NCI-H1105 (cell line): ENCODE data around the gene PRRT3.
"Not testable (repeated sequence)": the region's sequence is repeated elsewhere in the genome, so short reads cannot be mapped to it uniquely, and the experiment has no call there.

Source experiments
- DNase-seq: peaks from one replicate; lab custom pipeline; 2025; lab: John Stamatoyannopoulos, UW

Gene PRRT3

GRCh38 chr3:9917820-9918219, 34.4 kb downstream of the PRRT3 start:
- no peak for DNase-seq

DNA sequence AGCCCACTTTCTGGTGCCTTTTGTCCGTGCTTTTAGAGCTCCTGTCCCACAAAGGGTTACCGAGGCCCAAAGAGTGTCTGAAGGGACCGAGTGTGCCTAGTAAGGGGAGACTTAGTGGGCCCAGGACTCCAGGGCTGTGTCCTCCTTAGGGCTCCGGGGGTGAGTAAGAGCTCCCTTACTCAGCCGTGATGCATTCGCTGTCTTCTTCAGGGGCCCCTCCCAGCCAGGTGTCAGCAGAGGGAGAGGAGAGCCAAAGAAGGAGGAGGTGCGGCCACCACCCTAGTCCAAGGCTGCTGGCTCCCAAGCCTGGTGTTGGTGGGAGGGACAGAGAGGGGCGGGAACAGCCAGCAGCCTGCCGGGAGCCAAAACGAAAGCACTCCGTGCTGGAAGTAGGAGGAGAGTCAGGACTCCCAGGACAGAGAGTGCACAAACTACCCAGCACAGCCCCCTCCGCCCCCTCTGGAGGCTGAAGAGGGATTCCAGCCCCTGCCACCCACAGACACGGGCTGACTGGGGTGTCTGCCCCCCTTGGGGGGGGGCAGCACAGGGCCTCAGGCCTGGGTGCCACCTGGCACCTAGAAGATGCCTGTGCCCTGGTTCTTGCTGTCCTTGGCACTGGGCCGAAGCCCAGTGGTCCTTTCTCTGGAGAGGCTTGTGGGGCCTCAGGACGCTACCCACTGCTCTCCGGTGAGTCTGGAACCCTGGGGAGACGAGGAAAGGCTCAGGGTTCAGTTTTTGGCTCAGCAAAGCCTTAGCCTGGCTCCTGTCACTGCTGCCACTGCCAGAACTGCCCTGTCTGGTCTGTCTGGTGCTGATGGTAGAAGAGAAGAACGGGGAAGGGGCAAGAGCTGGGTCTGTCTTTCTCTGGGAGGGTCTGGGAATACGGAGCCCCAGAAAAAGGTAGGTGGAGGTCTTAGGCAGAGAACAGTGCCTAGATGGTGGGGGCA, 35.2 kb downstream of the PRRT3 start, which contains the start of gene IL17RC:
Gene IL17RC, plus strand, starts transcription at position 365 of the 947 bp plus-strand sequence. Its CDS starts 218 bp downstream, at position 583.
- peak; percentile 39 for DNase-seq

DNA sequence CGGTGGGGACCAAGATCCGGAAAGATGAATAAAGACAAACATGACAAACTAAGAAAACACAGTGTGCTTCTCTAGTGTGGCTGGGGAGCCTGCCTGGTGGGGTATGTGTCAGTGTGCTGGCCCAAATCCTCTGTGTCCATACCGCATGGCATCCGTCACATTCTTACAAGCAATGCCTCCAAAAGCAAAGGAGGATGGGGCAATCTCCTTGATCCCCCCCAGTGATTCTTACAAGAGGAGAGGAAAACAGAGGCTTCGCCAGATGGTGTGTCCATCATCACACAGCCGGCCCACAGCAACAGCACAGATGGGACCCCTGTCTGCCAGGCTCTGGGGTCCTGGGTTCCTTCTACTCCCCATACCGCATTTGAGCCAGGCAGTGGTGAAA, 35.9 kb downstream of the PRRT3 start:
- DNase-seq: no peak

GRCh38 chr3:9915254-9916141, 36.7 kb downstream of the PRRT3 start:
- DNase-seq: no peak

DNA sequence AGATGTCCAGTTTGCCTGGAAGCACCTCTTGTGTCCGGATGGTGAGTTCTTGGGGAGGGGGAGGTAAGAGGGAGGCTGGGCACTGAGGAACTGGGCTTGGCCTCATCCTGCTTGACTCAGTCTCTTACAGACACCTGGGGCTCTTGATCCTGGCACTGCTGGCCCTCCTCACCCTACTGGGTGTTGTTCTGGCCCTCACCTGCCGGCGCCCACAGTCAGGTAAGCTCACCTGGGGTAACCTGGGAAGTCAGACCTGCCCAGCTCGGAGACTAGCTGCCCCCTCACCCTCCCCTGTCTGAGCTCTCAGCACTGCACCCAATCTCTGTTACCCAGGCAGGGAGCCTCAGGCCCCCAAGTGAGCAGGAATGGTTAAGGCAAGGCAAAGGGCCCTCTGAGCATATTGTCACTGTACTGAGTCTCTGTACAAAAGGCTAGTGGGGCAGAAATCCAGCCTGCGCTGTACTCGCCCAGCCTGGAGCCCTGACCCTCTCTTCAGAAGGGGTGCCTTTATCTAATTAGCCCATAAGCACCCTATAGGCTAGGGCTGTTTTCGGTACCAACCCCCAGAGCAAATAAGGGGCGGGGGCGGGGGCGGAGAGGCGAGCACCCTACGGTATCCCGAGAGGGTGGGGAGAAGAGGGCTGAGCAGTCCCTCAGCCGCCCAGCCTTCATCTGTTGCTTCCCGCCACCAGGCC, 37.5 kb downstream of the PRRT3 start:
- DNase-seq: no peak

DNA sequence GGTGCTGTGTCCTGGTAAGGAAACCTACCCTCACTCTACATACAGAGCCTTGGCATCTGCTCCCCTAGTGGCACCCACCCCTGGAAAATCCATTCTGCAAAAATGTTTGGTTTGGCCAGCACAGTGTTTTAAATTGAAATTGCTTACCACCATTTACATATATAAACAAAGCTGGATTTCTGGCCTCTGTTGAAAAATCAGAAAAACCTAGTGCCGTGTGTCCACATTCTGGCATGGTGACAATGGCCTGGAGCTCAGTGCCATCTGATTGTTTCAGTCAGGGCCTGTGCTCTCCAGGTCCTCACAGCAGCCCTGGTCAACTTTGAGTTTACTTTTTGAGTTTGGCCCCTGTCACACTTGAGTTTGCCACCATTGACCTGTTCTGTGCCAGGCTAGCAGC, 38.2 kb downstream of the PRRT3 start:
- no peak for DNase-seq

GRCh38 chr3:9913601-9914000, 38.6 kb downstream of the PRRT3 start:
- DNase-seq: no peak

- no peak for DNase-seq
Observed at GRCh38 chr3:9912294-9912935, 39.8 kb downstream of the PRRT3 start.

GRCh38 chr3:9911863-9912262, 40.3 kb downstream of the PRRT3 start:
- DNase-seq: no peak

DNA sequence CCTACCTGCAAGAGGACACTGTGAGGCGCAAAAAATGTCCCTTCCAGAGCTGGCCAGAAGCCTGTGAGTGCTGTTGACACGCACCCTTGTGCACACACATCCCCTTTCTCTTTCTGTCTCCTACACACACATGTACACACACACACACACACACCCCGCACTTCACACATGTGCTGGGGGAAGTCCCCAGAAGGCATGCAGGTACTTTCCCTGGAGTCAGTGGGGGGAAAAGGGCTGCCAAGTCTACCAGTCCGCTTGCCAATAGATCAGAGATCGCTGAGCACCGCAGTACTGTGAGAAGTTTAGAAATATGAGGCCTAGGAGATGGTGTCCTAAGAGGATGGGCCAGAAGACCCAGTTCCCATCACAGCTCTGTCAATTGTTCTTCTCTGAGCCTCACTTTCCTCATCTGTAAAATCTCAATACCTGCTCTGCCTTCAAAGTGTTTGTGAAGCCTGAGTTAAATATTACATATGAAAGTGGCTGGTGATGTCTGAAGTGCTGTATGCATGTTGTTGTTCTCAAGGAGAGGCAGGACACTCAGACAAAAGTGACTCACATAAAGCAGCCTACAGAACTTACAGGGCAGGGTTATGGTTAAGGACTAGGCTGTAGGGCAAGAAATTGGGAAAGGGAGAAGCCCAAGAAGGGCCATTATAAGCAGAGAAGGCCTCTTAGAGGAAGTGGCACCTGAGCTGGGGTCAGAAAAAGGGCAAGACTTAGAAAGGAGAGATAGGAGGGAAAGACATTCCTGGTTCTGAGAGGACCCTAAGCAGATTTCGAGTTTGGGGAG, 42.8 kb downstream of the PRRT3 start:
- no peak for DNase-seq

DNA sequence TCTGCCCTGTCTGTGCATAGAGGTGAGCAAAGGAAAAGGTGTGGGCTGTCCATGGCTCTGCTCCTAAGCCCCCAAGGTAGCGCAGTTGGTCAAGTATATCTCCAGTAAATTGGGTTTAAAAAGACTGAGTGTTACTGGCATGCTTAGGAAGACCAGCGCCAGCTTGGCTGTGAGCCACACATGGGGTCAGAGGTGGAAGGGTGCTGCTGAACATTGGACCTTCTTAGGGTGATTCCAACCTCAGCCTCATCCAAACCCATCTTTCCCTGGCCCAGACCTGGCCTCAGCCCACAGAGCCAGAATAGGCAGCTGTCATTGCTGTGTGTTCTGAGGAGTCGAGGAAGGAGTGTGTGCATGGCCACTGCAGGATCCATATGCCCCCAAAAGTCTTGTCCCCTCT, 43.9 kb downstream of the PRRT3 start:
- DNase-seq: no peak

- DNase-seq: no peak
Observed at GRCh38 chr3:9906480-9906879, 45.7 kb downstream of the PRRT3 start.

- no peak for DNase-seq
Observed at GRCh38 chr3:9903904-9904303, 48.3 kb downstream of the PRRT3 start.

GRCh38 chr3:9903238-9903624, 49.0 kb downstream of the PRRT3 start:
- no peak for DNase-seq

DNA sequence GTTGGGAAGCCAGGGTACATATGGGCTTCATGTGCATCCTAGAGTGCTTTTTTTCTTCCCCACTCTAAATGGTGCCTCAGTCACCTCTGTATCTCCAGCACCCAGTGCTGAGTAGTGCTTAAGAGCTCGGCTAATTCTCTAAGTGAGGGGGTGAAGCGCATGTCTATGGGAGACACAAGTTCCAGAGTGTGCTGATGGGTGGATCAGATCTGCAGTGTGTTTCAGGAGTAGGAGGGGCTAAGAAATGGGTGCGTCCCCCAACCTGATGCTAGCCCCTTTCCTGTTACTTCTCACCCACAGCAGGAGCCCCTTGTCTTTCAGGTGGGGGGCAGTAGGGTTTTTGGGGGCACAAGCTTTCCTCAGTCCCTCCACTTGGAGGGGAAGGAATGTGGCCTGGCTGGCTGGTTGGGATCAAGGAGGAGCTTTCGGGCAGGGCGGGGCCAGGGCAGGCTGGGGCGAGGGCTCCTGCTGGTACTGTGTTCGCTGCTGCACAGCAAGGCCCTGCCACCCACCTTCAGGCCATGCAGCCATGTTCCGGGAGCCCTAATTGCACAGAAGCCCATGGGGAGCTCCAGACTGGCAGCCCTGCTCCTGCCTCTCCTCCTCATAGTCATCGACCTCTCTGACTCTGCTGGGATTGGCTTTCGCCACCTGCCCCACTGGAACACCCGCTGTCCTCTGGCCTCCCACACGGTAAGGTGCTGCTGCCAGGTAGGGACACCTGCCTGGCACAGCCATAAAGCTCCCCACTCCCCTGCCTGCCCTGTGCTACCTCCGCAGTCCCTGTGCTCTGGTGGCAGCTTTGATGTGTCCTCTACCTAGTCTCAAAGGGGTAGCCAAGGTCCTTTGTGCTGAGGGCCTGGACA, 49.6 kb downstream of the PRRT3 start, which contains the start of gene IL17RE:
Gene IL17RE, plus strand, starts transcription at position 477 of the 866 bp plus-strand sequence. Its CDS starts 85 bp downstream, at position 562.
- no peak for DNase-seq

- no peak for DNase-seq
Observed at GRCh38 chr3:9901967-9902366, 50.2 kb downstream of the PRRT3 start.

DNA sequence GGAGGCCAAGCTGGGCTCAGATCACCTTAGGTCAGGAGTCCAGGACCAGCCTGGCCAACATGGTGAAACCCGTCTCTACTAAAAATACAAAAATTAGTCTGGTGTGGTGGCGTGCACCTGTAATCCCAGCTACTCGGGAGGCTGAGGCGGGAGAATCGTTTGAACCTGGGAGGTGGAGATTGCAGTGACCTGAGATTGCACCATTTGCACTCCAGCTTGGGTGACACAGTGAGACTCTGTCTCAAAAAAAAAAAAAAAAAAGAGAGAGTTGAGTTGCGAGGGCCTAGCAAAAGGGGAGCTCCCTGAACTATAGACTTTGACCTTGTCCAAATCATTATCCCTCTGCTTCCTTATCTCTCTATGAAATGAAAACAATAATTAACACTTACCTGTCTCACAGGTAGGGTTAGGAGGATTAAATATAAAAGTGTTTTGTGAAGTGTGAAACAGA, 51.2 kb downstream of the PRRT3 start:
- DNase-seq: not testable (repeated sequence)

GRCh38 chr3:9899289-9899791, 52.9 kb downstream of the PRRT3 start:
- DNase-seq: no peak

DNA sequence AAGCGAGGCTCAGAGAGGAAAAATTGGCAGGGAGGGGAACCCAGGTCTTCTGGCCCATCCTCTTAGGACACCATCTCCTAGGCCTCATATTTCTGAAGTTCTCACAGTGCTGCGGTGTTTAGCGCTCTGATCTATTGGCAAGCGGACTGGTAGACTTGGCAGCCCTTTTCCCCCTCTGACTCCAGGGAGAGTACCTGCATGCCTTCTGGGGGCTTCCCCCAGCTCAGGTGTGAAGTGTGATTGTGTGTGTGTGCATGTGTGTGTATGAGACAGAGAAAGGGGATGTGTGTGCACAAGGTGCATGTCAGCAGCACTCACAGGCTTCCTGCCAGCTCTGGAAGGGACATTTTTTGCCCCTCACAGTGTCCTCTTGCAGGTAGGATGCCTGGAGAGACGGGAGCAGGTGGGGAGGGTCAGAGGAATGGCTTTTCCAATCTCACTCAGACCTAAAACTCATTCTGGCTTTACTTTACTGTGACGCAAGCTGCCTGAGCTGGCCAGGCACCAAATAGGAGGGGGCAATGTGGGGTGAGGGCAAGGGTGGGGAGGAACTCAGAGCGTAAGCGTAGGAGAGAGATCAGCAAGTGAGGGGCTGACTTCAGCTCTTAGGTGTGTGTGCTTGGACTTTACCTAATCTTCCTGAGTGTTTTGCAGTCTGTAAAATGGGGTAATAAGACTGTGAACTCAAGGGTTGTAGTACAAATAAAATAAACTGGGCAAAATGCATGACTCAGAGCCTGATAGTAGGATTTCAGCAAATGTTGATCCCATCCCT, 53.6 kb downstream of the PRRT3 start:
- no peak for DNase-seq
